ENCODE results near the gene GPC5.

- TF ChIP-seq, protein P1, sequence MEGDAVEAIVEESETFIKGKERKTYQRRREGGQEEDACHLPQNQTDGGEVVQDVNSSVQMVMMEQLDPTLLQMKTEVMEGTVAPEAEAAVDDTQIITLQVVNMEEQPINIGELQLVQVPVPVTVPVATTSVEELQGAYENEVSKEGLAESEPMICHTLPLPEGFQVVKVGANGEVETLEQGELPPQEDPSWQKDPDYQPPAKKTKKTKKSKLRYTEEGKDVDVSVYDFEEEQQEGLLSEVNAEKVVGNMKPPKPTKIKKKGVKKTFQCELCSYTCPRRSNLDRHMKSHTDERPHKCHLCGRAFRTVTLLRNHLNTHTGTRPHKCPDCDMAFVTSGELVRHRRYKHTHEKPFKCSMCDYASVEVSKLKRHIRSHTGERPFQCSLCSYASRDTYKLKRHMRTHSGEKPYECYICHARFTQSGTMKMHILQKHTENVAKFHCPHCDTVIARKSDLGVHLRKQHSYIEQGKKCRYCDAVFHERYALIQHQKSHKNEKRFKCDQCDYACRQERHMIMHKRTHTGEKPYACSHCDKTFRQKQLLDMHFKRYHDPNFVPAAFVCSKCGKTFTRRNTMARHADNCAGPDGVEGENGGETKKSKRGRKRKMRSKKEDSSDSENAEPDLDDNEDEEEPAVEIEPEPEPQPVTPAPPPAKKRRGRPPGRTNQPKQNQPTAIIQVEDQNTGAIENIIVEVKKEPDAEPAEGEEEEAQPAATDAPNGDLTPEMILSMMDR (IDR thresholded peaks at IDR 0.05): no peak
- TF ChIP-seq POLR2A (IDR thresholded peaks at IDR 0.05): no peak
Measured at GRCh38 chr13:91384896-91385295, 13.5 kb upstream of the GPC5 start.

Measured in testis (tissue), 2 donors.